Transverse colon (tissue), 4 donors: Measurements from ENCODE around the gene GOLGA6L9. TPM values are rescaled to one million over a fixed set of nuclear protein-coding genes. Genes with fewer than 3 reads are reported as not detected.
"Not testable (repeated sequence)": the region's sequence is repeated elsewhere in the genome, so short reads cannot be mapped to it uniquely, and the experiment has no call there.

ENCODE experiments used
- DNase-seq: peaks from one replicate; pipeline ENCODE4 v3.0.0-alpha.2; 2019
- H3K27ac ChIP-seq, 4 donors: fragments of 200-600 bp; sonication (generic); 2 replicates each; pipeline ENCODE4 v1.5.1; 2016 to 2018; ENCODE audit warnings: inconsistent platforms in 4 of 4
- H3K27me3 ChIP-seq: fragments of 200-600 bp; sonication (generic); 2 replicates; pipeline ENCODE4 v1.5.1; 2017; ENCODE audit warnings: inconsistent platforms
- H3K36me3 ChIP-seq, 4 donors: fragments of 200-600 bp; sonication (generic); 2 replicates each; pipeline ENCODE4 v1.5.1; 2017 to 2019; ENCODE audit warnings: inconsistent platforms in 4 of 4
- H3K4me1 ChIP-seq, 4 donors: fragments of 200-600 bp; sonication (generic); 2 replicates each; pipeline ENCODE4 v1.5.1; 2017 to 2020; ENCODE audit warnings: inconsistent platforms in 4 of 4
- H3K4me3 ChIP-seq, 4 donors: fragments of 200-600 bp; sonication (generic); 1 replicate in 1 of 4; 2 replicates in 3 of 4; pipeline versions ENCODE4 v1.5.1 to v1.6.1; 2017 to 2019; ENCODE audit warnings: inconsistent platforms in 4 of 4
- H3K9me3 ChIP-seq, 2 donors: fragments of 200-600 bp; sonication (generic); 2 replicates each; pipeline ENCODE4 v1.5.1; 2017 to 2019; ENCODE audit warnings: inconsistent platforms in 2 of 2
- CTCF ChIP-seq, 5 experiments: fragments of 200-600 bp in 3 of 5; fragments of 450-650 bp in 2 of 5; sonication (generic) in 3 of 5; IDR thresholded peaks; 1 replicate in 2 of 5; 2 replicates in 3 of 5; pipeline ENCODE4 v1.5.1; 2016 to 2017; ENCODE audit warnings: antibody characterized with exemption in 5 of 5, inconsistent platforms in 3 of 5, mild to moderate bottlenecking in 2 of 5, moderate library complexity in 1 of 5
- EP300 ChIP-seq: sonication (generic); formaldehyde crosslinking; IDR thresholded peaks from one replicate; pipeline ENCODE4 v1.6.1; 2017; ENCODE audit warnings: antibody characterized with exemption, low read depth
- POLR2A ChIP-seq: fragments of 450-650 bp; IDR thresholded peaks from one replicate; pipeline ENCODE4 v1.6.1; 2016; ENCODE audit warnings: antibody characterized with exemption, mild to moderate bottlenecking, moderate library complexity
- POLR2AphosphoS5 ChIP-seq, 3 donors: sonication (generic); formaldehyde crosslinking; IDR thresholded peaks; one replicate each; pipeline ENCODE4 v1.6.1; 2016; ENCODE audit warnings: antibody characterized with exemption in 3 of 3
- WGBS, 2 donors: methylation state at CpG; one replicate each; pipeline ENCODE4 v1.1.5; 2018; ENCODE audit warnings: low coverage in 1 of 2; 5-methylcytosine and 5-hydroxymethylcytosine counted together
- in situ Hi-C, 4 donors: fragments of 200-750 bp; cut with MboI; loops; one replicate each; pipeline versions ENCODE4 v1.15.0 to v1.15.1; 2017; ENCODE audit warnings: low sequenced_read_pairs in 3 of 4, low pct_ligation_motif_present in 1 of 4, low pct_unique_long_range_greater_than_20kb in 1 of 4
- intact Hi-C: fragments of 100-400 bp; cut with DNase I; formaldehyde crosslinking; loops from one replicate; pipeline ENCODE4 v1.15.1; 2023; ENCODE audit warnings: low total_unique reads
- total RNA-seq, 4 donors: library from RNA; depleted of rRNA; stranded (reverse); fragments of >200 nt; gene quantifications; one replicate each; pipeline ENCODE4 v1.1.0, GENCODE V29; 2016

Gene GOLGA6L9
- total RNA-seq, 4 donors from 2014 or later: 2.6 to 13.1 (median 6.6) TPM

- no peak for TF ChIP-seq POLR2A
- TF ChIP-seq EP300: no peak
- TF ChIP-seq CTCF (IDR thresholded peaks at IDR 0.05): no peak
- TF ChIP-seq POLR2AphosphoS5 (IDR thresholded peaks at IDR 0.05): no peak
- Histone ChIP-seq H3K27ac (no peak overlapping the region), H3K36me3 (no peaks in the 10 kb centered on the region), H3K9me3 (no peaks in the 10 kb centered on the region), H3K4me3 (no peak overlapping the region), H3K4me1 (no peaks in the 10 kb centered on the region), H3K27me3 (no peaks in the 10 kb centered on the region)
- DNase-seq: no peak
- in situ Hi-C loops (loop anchor here in 2 of 4 donors (25.0 kb wide), 2 partner anchors 139 to 189 kb away; partner anchors contain the start of gene RPS17 (in 1 of the 2)), intact Hi-C loops (no loop called here)
- WGBS, 2 donors: 71 to 89% methylated on average over 3 of the region's 3 CpGs
Observed at GRCh38 chr15:82397817-82398216, 31.8 kb upstream of the GOLGA6L9 start.

- Histone ChIP-seq H3K27me3 (no peaks in the 10 kb centered on the region), H3K27ac (no peak overlapping the region), H3K36me3 (no peaks in the 10 kb centered on the region), H3K4me3 (no peak overlapping the region), H3K4me1 (no peaks in the 10 kb centered on the region), H3K9me3 (no peaks in the 10 kb centered on the region)
- no peak for TF ChIP-seq POLR2AphosphoS5 (IDR thresholded peaks at IDR 0.05)
- TF ChIP-seq EP300: no peak
- no peak for TF ChIP-seq CTCF (IDR thresholded peaks at IDR 0.05)
- no peak for TF ChIP-seq POLR2A
- WGBS, 2 donors: 100% methylated on average over 1 of the region's 1 CpG; no CpG with 5 or more reads in 1 of the 2 donors
- DNase-seq: no peak
- intact Hi-C loops (no loop called here), in situ Hi-C loops (loop anchor here in 2 of 4 donors (25.0 kb wide), 2 partner anchors 139 to 189 kb away; partner anchors contain the start of gene RPS17 (in 1 of the 2))
Observed at GRCh38 chr15:82398785-82399184, 30.8 kb upstream of the GOLGA6L9 start.

- H3K27me3 ChIP-seq, H3K36me3 ChIP-seq, H3K9me3 ChIP-seq, DNase-seq, H3K4me1 ChIP-seq, H3K4me3 ChIP-seq, intact Hi-C loops, H3K27ac ChIP-seq: not testable (repeated sequence)
- in situ Hi-C loops: loop anchor here in 3 of 4 donors (25.0 kb wide), 3 partner anchors 112 to 188 kb away; partner anchors contain the start of gene RPS17 (in 1 of the 3)
- WGBS, 2 donors: 82 to 86% methylated on average over 5 of the region's 5 CpGs
Observed at GRCh38 chr15:82399366-82400103, 30.1 kb upstream of the GOLGA6L9 start.

- in situ Hi-C loops: loop anchor here in 1 of 4 donors (25.0 kb wide), 1 partner anchor 115 kb away; no protein-coding TSS in a partner anchor
- H3K4me3 ChIP-seq, intact Hi-C loops, H3K27me3 ChIP-seq, DNase-seq, H3K4me1 ChIP-seq, H3K9me3 ChIP-seq, H3K27ac ChIP-seq, H3K36me3 ChIP-seq: not testable (repeated sequence)
- WGBS, 2 donors: 97% methylated on average over 6 of the region's 6 CpGs; no CpG with 5 or more reads in 1 of the 2 donors
Observed at GRCh38 chr15:82401918-82402317, 27.7 kb upstream of the GOLGA6L9 start.

GRCh38 chr15:82402341-82402740 lies 27.3 kb upstream of the GOLGA6L9 start:
- DNase-seq, H3K27ac ChIP-seq, H3K9me3 ChIP-seq, H3K36me3 ChIP-seq, H3K4me1 ChIP-seq, H3K27me3 ChIP-seq, intact Hi-C loops, H3K4me3 ChIP-seq: not testable (repeated sequence)
- in situ Hi-C loops: loop anchor here in 1 of 4 donors (25.0 kb wide), 1 partner anchor 115 kb away; no protein-coding TSS in a partner anchor
- 43 to 80% methylated on average over 1 of the region's 1 CpG for WGBS, 2 donors

- WGBS, 2 donors: 45 to 73% methylated on average over 2 of the region's 2 CpGs
- H3K27ac ChIP-seq, H3K9me3 ChIP-seq, H3K4me1 ChIP-seq, H3K36me3 ChIP-seq, H3K4me3 ChIP-seq, DNase-seq, H3K27me3 ChIP-seq, intact Hi-C loops: not testable (repeated sequence)
- in situ Hi-C loops: loop anchor here in 1 of 4 donors (25.0 kb wide), 1 partner anchor 119 kb away; no protein-coding TSS in a partner anchor
Observed at GRCh38 chr15:82406211-82406610, 23.4 kb upstream of the GOLGA6L9 start.

GRCh38 chr15:82410306-82410705 lies 19.3 kb upstream of the GOLGA6L9 start:
- 59 to 74% methylated on average over 4 of the region's 4 CpGs for WGBS, 2 donors
- H3K36me3 ChIP-seq, H3K27me3 ChIP-seq, H3K27ac ChIP-seq, intact Hi-C loops, DNase-seq, H3K4me1 ChIP-seq, H3K4me3 ChIP-seq, H3K9me3 ChIP-seq: not testable (repeated sequence)
- in situ Hi-C loops: loop anchor here in 1 of 4 donors (25.0 kb wide), 1 partner anchor 123 kb away; no protein-coding TSS in a partner anchor

GRCh38 chr15:82411595-82411994 lies 18.0 kb upstream of the GOLGA6L9 start:
- H3K27ac ChIP-seq, DNase-seq, H3K4me1 ChIP-seq, H3K4me3 ChIP-seq, H3K9me3 ChIP-seq, H3K27me3 ChIP-seq, H3K36me3 ChIP-seq, intact Hi-C loops: not testable (repeated sequence)
- in situ Hi-C loops: loop anchor here in 1 of 4 donors (25.0 kb wide), 1 partner anchor 124 kb away; no protein-coding TSS in a partner anchor
- WGBS, 2 donors: 78 to 97% methylated on average over 1 of the region's 1 CpG
